ENCODE measurements around the gene CACNA1B. TPM values are rescaled to one million over a fixed set of nuclear protein-coding genes. Genes with fewer than 3 reads are reported as not detected.

The CACNA1B gene
- total and polyA plus RNA-seq, 7 donors, result under 0.01 to 1.4 (median 0.55) TPM; not detected in 1

GRCh38 chr9:138009016-138009802, 131.6 kb downstream of the CACNA1B start:
- TF ChIP-seq POLR2A (IDR thresholded peaks at IDR 0.05) (no peak), POLR2AphosphoS5 (IDR thresholded peaks at IDR 0.05) (no peak), EP300 (IDR thresholded peaks at IDR 0.05) (no peak)
- TF ChIP-seq, protein P1, sequence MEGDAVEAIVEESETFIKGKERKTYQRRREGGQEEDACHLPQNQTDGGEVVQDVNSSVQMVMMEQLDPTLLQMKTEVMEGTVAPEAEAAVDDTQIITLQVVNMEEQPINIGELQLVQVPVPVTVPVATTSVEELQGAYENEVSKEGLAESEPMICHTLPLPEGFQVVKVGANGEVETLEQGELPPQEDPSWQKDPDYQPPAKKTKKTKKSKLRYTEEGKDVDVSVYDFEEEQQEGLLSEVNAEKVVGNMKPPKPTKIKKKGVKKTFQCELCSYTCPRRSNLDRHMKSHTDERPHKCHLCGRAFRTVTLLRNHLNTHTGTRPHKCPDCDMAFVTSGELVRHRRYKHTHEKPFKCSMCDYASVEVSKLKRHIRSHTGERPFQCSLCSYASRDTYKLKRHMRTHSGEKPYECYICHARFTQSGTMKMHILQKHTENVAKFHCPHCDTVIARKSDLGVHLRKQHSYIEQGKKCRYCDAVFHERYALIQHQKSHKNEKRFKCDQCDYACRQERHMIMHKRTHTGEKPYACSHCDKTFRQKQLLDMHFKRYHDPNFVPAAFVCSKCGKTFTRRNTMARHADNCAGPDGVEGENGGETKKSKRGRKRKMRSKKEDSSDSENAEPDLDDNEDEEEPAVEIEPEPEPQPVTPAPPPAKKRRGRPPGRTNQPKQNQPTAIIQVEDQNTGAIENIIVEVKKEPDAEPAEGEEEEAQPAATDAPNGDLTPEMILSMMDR (IDR thresholded peaks at IDR 0.05), result no peak
- DNase-seq, result no peak
- 82 to 84% methylated on average over 17 of the region's 17 CpGs for WGBS, 2 donors
- intact Hi-C loops (cut with DNase I), result no loop called here
- Histone ChIP-seq H3K4me3 (no peak overlapping the region), H3K27ac (no peak overlapping the region), H3K27me3 (no peaks in the 10 kb centered on the region), H3K36me3 (no peaks in the 10 kb centered on the region), H3K4me1 (no peaks in the 10 kb centered on the region), H3K9me3 (no peaks in the 10 kb centered on the region)

DNA sequence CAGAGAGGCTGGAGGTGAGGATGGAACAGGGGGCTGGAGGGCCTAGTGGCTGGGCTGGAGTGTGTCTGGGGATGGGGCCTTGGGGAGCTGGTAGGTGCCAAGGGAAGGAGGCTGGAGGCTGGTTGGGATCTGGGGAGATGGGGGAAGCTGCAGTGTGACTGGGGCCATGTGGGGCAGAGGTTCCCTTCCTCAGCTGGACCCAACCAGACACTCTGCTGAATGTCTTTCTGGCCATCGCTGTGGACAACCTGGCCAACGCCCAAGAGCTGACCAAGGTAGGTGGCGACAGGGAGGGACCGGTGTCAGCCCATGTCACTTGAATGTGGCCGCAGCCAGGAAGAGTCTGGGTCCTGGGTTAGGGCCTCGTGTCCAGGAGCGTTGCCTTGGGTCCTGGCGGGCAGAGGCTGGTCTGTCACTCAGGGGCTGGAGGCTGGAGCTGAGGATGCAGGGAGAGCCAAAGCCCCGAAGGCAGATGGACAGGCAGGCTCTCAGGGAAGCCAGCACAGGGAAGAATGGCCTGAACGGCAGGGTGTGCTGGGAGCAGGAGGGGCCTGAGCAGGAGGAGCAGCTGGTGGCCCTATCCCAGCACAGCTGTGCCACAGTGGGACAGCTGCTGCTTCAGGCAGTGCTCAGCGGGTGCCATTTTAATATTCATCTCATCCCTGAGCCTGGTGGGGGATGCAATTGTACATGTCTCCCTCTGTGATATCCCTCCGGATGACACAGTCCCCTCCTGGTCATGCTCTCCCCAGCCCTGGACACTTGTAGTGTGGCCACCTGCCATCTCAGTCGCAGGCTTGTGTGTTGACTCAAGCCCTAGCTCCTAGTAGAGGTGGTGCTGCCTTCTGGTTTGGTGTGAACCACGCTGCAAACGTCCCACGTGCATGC, 132.5 kb downstream of the CACNA1B start:
- intact Hi-C loops (cut with DNase I), result no loop called here
- DNase-seq, result peak; percentile 60
- no peak for TF ChIP-seq EP300 (IDR thresholded peaks at IDR 0.05)
- TF ChIP-seq POLR2A (IDR thresholded peaks at IDR 0.05), result no peak
- no peak for TF ChIP-seq POLR2AphosphoS5 (IDR thresholded peaks at IDR 0.05)
- TF ChIP-seq, protein P1 (IDR thresholded peaks at IDR 0.05), result no peak
- Histone ChIP-seq H3K4me1 (no peaks in the 10 kb centered on the region), H3K27ac (no peak overlapping the region), H3K36me3 (no peaks in the 10 kb centered on the region), H3K27me3 (no peaks in the 10 kb centered on the region), H3K4me3 (no peak overlapping the region), H3K9me3 (no peaks in the 10 kb centered on the region)
- 76 to 80% methylated on average over 16 of the region's 16 CpGs for WGBS, 2 donors

DNA sequence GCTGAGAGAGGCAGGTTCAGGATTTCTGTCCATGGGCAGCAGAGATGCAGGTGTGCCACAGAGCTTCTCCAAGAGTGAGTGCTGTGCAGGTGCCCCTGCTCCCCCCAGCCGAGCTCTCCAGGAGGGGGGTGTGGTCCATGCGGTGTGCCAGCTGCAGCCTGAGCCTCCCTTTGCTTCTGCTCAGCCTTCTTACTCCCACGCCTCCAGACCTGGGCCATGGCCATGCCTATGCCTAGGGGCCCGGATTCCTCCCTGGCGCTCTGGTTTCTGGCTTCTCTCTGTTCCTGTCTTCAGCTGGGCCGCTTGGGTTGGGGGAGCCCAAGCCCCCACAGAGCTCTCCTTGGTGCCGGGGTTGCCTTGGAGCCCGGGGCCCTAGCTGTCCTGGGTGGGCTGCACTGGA, 133.3 kb downstream of the CACNA1B start:
- no peaks in the 10 kb centered on the region for H3K27me3 ChIP-seq
- H3K27ac ChIP-seq, result no peak overlapping the region
- H3K9me3 ChIP-seq, result no peaks in the 10 kb centered on the region
- H3K36me3 ChIP-seq, result no peaks in the 10 kb centered on the region
- TF ChIP-seq EP300 (IDR thresholded peaks at IDR 0.05) (no peak), POLR2AphosphoS5 (IDR thresholded peaks at IDR 0.05) (no peak), POLR2A (IDR thresholded peaks at IDR 0.05) (no peak)
- TF ChIP-seq, protein P1 (IDR thresholded peaks at IDR 0.05), result no peak
- no peaks in the 10 kb centered on the region for H3K4me1 ChIP-seq
- DNase-seq, result peak; percentile 40
- H3K4me3 ChIP-seq, result no peak overlapping the region
- intact Hi-C loops (cut with DNase I), result no loop called here
- WGBS, 2 donors, result 70 to 87% methylated on average over 8 of the region's 8 CpGs

GRCh38 chr9:138011951-138012500, 134.4 kb downstream of the CACNA1B start:
- Histone ChIP-seq H3K9me3 (no peaks in the 10 kb centered on the region), H3K4me3 (no peak overlapping the region), H3K4me1 (no peaks in the 10 kb centered on the region), H3K27ac (no peak overlapping the region), H3K36me3 (no peaks in the 10 kb centered on the region), H3K27me3 (peaks cover 0 to 3% (median 0%) of the 10 kb centered on the region in 3 donors)
- TF ChIP-seq POLR2AphosphoS5 (IDR thresholded peaks at IDR 0.05) (no peak), POLR2A (IDR thresholded peaks at IDR 0.05) (no peak), EP300 (IDR thresholded peaks at IDR 0.05) (no peak)
- TF ChIP-seq, protein P1 (IDR thresholded peaks at IDR 0.05), result no peak
- WGBS, 2 donors, result 80 to 85% methylated on average over 4 of the region's 4 CpGs
- peak; percentile 58 for DNase-seq
- intact Hi-C loops (cut with DNase I), result no loop called here

All from sigmoid colon (tissue), 7 donors.